ENCODE results near the gene ALOX15.
"Not testable (repeated sequence)": the region's sequence is repeated elsewhere in the genome, so short reads cannot be mapped to it uniquely, and the experiment has no call there.

The ALOX15 gene

DNA sequence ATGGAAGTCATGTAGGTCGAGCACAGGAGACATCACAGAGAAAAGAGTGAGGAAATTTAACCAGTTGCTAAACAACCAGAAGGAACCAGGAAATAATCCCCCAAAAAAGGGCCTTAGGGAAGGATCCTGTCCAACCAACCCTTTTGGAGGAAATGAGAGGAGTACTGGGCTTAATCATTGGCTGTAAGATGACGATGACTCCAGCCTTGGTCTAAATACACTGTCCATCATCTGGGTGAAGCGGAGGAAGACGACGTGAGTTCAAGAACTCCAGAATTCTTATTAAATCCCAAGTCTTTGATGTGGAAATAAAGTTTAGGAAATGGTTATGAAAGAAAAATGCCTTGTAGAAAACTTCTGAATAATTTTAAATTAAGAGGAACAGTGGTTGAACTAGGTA is 11.5 kb upstream of the ALOX15 start:
- DNase-seq (ENCODE audit: low spot score): no peak

DNA sequence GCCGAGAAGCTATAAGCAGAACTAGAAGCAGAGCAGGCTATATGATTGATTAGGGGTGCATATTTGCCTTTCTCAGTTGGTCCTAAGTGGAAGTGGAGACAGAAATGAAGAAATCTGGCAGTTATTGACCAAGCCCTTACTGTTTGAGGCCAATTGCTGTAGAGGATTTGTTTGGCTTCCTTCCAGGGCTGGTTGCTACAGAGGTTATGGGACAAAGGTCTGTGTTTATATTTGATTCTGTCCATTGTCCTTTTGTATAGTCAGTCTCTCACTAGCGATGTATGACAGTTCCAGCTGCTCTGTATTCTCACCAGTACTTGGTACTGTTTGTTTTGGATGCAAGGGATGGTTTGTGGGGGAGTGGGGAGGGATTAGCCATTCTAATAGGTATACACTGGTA is 7.3 kb upstream of the ALOX15 start:
- no peak for DNase-seq (ENCODE audit: low spot score)

DNA sequence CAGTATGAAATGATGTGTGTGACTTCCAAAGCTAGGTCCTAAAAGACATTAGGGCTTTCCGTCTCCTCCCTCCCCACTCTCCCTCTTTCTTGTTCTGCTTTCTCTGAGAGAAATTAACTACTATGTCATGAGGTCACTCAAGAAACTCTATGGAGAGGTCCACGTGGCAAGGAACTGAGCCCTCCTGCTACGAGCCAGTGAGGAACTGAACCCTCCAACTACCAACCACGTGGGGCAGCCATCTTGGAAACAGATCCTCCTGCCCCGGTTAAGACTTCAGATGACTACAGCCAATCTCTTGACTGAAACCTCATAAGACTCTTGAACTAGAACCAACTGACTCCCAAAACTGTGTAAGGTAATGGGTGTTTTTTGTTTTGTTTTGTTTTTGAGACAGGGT is 4.2 kb upstream of the ALOX15 start:
- no peak for DNase-seq (ENCODE audit: low spot score)

DNA sequence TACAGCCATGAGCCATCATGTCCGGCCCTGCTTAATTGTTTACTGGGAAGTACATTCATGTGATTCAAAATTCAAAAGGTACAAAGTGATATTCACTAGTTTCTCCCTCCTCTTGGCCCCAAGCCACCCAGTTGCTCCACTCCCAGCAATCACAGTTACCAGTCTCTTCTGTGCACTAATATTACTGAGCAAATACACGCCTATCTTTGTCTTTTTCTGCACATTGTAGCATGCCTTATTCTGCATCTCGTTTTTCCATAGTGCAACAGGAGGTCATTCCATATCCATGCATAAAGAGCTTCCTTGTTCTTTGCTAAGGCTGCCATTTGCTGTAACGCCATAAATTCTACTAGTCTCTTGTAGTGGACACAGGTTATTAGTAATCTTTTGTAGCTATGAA is 2.2 kb upstream of the ALOX15 start:
- no peak for DNase-seq (ENCODE audit: low spot score)

DNA sequence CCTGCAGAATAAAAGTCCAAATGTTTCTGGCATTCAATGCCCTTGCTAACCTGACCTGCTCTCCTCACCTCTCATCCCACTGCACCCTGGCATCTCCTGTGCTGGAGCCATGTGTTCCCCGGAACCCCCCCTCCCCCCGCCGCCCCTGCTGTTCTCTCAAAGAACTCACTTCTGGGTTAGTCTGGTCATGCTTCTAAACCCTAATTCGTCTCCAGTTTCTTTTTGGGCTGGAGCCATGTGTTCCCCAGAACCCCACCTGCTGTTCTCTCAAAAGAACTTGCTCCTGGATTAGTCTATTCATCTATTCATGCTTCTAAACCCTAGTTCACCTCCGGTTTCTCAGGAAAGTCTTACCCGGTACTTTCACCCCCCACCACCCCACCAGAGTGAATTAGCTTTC is 808 bp upstream of the ALOX15 start:
- no peak for DNase-seq (ENCODE audit: low spot score)

DNA sequence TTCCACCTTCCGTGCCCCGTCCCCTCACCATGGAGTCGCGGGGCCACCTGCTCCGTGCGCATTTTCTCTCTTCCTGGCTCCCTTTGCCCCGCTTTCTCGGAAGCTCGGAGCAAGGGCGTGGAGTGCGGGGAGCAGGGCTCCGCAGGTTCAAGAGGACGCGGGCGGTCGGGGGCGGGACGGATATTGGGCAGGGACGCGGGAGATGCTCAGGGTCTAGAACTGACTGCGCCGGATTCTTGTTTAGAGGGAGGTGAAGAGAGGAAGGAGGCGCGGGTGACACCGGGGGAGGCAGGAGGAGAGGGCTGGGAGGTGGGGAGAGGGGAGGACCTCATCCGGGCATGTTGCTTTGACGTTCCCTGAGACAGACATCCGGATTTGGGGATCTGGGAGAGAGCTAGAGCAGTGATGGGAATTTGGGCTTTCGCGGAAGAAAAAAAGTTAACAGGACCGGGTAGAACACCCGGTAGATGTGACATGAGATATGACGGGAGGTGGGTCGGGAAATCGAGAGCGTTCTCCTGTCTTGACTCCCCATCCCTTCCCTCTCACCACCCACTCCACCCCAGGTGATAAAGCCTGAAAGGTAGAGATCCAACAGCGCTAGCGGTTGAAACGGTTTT is 799 bp downstream of the ALOX15 start:
- DNase-seq (ENCODE audit: low spot score): not testable (repeated sequence)

DNA sequence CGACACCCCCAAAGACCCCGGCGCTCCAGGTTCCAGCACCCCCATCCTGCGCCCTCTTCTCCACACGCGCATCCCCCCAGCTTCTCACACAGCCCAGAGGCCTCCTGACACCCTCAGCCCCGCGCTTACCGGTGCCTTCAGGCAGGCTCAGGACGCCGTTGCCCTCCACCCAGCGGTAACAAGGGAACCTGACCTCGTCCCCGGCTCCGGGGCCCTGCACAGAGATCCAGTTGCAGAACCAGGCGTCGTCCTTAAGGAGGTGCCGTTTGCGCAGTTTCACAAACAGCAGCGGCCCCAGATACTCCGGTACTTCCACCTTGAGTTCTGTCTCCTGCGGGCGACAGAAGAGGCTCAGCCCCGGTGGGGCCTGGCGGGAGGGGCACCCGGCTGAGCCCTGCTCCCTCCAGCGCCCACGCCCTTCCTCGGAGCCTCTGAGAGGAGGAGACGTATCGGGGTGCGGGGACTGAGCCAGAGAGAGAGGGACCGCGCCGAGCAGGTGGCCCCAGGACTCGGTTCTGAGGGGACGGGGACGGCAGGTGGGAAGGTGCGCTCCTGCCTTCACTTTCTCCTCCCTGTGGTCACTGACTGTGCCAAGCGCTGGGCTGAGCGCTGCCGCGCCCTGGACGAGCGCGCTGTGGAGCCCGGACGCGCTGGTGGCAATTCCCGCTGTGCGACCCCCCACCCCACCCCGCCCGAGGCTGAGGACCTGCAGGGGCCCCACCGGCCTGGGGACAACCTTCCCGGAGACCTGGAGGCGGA is 2.0 kb downstream of the ALOX15 start:
- DNase-seq (ENCODE audit: low spot score): peak; percentile 44

DNA sequence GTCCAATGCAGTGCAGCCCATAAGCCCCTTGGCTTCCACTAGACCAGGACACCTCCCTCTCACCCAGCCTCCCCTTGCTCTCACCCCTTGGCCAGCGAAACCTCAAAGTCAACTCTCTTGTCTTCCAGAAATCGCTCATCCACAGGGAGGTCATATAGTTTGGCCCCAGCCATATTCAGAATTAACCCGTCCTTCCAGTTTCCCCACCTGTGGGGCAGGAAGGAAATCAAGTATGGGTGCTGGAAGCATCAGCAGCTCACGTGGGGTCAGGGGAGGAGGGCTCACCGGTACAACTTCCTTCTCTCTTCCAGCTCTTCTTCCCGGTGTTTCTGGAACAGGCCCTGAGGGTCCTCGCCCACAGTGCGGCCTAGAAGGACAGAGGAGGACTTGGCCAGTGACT is 2.7 kb downstream of the ALOX15 start:
- DNase-seq (ENCODE audit: low spot score): not testable (repeated sequence)

DNA sequence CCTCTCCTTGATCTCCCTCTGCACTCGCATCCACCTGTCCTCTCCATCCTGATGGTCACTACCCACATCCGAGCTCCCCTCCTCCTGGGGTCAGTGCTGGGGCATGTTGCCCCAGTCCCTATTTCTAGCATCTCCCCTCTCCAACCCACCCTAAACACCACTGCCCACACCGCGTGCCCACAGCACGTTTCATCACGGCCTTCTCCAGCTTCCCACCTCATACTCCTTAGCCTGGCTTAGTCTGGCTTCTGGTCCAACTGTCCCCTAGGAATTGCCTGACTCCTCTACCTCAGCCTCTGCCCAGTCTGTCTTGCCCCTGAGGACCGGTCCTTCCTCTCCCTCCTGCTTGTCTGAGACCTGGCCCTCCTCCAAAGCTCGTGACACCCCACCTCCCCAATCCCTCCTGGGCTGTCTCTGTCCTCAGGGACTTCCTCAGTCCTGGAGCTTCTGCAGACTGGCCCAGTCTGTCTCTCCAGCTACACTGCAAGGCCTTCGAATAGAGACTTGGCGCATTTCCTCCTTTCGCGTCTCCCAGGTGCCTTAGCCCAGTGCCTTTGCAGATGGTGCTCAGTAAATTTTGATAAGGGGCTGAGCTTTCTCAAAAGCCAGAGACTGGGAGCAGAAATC is 4.9 kb downstream of the ALOX15 start:
- no peak for DNase-seq (ENCODE audit: low spot score)

DNA sequence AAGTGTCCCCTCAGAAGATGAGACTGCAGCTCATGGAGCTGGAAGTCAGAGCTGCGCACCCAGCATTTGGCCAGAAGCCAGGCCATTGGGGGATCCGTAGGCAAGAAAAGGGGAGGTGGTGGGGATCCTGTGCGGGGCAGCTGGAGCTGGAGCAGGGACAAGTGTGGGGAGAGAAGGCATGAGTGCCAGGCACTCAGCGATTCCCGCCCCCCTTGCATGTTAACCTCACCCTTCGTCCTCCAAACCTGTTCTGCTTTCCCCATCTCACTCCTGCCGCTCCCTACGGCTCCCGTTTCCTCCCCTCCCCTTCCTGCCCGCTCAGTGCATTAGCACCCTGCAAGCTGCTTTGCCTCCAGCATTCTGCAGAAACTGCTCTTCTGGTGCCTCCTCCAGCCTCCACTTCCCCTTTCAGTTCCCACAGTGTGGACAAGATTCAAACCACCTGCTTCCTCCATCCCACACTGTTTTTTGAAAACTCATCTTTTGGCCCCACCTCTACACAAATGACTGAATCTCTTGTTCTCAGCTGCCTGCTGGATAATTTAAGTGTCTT is 5.6 kb downstream of the ALOX15 start:
- no peak for DNase-seq (ENCODE audit: low spot score)

DNA sequence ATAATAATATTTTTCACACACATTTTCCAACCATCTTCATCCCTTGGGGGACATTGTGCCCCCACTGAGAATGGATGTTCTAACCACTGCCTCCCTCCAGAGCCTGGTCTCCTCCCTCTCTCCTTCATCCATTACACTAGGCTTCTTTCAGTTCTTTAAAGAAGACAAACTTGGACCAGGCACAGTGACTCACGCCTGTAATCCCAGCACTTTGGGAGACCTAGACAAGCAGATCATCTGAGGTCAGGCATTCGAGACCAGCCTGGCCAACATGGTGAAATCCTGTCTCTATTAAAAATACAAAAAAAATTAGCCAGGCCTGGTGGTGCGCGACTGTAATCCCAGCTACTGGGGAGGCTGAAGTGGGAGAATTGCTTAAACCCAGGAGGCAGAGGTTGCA is 6.5 kb downstream of the ALOX15 start:
- DNase-seq (ENCODE audit: low spot score): peak; percentile 15

DNA sequence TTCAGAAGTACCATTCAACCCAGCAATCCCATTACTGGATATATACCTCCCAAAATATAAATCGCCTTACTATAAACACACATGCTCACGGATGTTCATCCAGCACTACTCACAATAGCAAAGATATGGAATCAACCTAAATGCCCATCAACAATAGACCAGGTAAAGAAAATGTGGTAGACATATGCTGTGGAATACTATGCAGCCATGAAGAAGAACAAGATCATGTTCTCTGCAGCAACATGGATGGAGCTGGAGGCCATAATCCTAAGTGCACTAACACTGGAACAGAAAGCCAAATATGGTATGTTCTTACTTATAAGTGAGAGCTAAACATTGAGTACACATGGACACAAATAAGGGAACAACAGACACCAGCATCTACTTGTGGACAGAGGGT is 7.8 kb downstream of the ALOX15 start:
- DNase-seq (ENCODE audit: low spot score): no peak

DNA sequence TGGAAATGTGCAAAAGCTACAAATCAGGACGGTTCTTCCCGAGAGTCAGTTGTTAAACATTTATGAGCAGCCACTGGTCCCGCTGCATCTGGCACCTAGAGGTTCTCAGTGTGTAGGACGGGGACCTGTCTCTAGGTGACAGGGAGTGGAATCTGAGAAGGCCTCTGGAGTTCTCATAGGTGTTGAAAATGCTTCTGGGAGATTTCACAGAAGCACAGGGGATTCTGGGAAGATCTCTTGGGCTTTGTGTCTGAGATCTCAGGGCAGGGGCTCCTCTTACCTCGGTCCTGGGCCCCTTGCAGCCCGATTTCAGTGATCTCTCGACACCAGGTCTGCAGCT is 8.9 kb downstream of the ALOX15 start:
- peak; percentile 52 for DNase-seq (ENCODE audit: low spot score)

DNA sequence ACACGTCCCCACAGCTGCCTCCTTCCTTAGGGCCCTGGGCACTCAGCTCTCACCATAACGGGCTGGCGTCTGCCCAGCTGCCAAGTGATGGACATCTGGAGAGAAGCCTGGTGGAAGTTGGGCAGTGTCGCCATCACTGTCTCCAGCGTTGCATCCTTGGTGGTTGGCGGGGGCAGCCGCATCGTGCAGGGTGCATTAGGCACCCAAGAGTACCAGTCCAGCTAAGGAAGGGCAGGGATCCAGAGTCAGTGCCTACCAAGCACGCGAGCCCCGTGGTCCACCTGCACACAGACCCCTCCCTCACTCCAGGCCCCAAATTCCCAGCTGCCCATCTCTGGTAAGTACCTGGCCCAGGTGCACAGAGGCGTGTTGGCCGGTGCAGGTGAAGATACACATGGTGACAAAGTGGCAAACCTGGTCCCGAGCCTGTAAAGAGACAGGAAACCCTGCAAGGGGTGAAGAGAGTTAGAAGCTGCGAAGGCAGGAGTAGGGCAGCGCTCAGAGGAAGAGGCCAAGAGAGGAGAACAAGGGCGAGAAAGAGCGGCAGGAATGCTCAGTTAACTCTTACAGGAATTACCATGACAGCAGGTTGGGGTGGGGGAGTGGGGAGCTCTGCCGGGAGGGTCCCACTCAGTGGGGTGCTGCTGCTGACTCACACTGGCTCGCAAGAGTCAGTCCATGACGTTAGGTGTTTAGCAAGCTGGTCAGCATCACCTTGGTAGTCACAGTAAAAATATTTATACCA is 9.5 kb downstream of the ALOX15 start:
- DNase-seq (ENCODE audit: low spot score): no peak

DNA sequence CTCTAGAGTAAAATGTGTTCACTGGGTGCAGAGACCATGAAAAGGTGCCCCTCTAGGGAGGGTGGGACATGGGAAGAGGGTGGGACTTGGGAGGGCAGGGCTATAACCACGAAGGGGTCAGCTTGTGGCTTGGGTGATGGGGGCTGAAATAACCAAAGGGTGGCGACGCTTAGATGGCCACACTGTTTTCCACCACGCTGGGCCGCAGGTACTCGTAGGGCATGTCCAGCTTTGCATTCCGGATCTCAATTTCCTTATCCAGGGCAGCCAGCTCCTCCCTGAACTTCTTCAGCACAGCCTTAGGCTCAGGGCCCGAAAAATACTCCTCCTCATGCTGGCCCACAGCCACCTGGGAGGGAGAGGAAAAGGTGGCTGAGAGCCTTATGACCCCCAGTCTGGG is 10.0 kb downstream of the ALOX15 start:
- DNase-seq (ENCODE audit: low spot score): no peak

DNA sequence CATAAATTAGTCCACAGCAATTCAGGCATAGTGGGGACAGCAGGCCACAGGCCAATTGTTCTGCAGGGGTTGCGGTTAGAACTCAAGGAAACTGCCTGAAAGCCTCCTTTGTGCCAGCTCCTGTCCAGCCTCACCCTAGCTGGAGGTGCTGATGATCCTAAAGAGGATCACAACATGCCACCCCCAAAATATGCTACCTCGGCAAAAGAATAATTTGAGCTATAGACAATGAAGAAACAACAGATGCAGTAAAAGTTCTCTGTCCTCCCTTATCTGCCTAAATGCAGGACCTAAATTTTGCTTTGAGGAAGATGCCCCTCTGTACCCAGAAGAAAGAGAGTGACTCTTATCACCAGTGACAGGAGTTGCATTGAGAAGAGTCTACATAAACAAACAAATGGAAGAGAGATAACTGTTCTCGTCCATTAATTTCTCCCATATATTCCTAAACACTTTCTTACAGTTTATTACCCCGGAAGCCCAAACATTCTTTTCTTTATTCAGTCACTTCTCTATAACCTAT is 14.7 kb downstream of the ALOX15 start:
- no peak for DNase-seq (ENCODE audit: low spot score)

DNA sequence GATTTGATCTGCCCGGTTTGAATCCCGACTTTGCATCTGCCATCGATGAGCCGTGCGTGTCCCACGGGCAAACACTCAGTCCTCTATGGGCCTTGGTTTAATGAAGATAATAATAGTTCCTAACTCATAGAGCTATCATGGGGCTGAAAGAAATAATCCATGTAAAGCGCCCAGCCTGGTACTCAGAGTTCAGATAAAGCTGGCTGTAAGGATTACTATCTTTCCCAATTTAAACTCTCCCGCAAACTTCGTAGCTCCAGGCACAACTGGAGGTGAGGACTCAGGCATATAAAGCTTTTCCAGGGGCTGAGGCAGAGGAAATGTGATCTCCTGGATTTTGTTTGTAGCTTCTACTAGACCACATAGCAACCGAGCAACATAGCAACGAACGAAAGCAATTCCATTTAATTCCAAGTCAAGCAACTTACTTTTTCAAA is 16.3 kb downstream of the ALOX15 start:
- DNase-seq (ENCODE audit: low spot score): no peak

DNA sequence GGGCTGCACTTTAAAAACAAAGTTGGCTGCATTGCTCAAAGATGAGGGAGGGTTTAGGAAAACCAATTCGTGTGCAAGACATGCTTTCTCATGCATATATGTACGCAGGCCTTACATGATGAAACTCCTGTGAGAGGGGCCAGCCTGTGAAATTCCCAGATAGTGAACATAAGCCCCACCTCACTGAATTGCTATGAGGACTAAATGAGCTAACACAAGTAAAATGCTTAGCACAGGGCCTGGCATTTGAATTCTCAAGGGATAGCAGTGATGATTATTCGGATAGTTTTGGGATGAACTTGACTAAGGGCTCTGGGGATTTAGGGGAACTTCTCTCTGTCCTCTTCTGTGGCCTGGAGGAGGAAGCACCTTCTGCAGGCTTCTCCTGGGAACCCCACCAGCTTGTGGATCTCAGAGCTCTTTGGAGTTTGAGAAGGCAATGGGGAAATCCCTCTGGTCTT is 17.0 kb downstream of the ALOX15 start:
- DNase-seq (ENCODE audit: low spot score): not testable (repeated sequence)

DNA sequence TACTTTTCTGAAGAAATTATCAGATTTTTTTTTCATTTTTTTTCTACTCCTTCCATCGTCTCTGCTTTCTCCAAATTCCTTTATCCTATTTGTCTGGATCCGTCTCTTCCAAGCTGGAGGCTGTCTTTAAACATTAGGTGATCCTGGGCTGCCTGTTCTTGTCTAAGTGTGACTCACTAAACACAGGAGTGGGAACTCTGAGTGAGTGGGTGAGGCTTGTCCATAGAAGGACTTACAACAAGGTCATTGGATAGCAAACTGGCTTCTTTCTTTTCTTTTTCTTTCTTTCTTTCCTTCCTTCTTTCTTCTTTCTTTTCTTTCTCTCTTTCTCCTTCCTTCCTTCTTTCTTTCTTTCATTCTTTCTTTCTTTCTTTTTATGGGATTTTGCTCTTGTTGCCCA is 18.2 kb downstream of the ALOX15 start:
- DNase-seq (ENCODE audit: low spot score): no peak

DNA sequence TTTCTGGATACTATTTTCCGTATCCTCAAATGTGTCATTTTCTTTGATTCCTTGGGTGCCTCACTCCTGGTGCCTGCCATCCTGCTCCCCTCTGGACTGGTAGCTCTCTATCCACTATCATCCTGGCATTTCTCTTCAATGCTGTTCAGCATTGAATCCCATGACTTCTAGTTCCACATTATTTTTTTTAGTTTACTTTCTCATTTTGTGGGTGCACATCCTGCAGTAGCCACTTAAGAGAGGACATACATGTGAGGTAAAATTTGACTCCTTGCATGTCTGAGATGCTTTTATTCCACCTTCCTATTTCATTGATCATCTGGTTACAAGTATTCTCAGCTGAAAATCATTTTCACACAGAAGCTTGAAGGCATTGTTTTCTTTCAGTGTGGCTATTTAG is 19.1 kb downstream of the ALOX15 start:
- no peak for DNase-seq (ENCODE audit: low spot score)

DNA sequence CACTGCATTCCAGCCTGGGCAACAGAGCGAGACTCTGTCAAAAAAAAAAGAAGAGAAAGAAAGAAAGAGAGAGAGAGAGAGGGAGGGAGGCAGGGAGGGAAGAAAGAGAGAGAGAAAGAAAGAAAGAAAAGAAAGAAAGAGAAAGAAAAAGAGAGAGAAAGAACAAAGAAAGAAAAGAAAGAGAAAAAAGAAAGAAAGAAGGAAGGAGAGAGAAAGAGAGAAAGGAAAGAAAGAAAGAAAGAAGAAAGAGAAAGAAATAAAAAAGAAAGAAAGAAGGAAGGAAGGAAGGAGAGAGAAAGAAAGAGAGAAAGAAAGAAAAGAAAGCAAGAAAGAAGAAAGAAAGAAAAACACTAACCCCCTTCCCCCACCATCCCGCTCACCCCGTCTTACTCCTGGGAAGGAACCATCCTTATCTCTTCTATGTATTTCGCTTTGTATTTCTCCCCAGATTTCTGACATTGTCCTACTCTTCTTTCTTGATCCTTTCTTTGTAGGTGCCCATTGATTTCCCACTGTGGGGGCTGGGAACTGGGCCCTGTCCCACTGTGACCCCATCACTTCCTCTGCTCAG is 20.9 kb downstream of the ALOX15 start:
- no peak for DNase-seq (ENCODE audit: low spot score)

All from kidney tubule cell (primary cell).